ENCODE data around the gene PKP2. TPM values are rescaled to one million over a fixed set of nuclear protein-coding genes. Genes with fewer than 3 reads are reported as not detected.

PKP2 gene
- total RNA-seq, 3 donors from 2014 or later, result 28.5 to 39.2 (median 32.5) TPM

GRCh38 chr12:32824596-32824995, 72.0 kb downstream of the PKP2 start:
- Histone ChIP-seq H3K27ac (no peak overlapping the region), H3K4me3 (no peak overlapping the region), H3K9me3 (no peaks in the 10 kb centered on the region), H3K36me3 (no peaks in the 10 kb centered on the region), H3K27me3 (no peaks in the 10 kb centered on the region), H3K4me1 (no peaks in the 10 kb centered on the region)
- DNase-seq (ENCODE audit: low spot score in 2 of 2), result no peak
- TF ChIP-seq CTCF (IDR thresholded peaks at IDR 0.05) (no peak), POLR2AphosphoS5 (IDR thresholded peaks at IDR 0.05) (no peak), POLR2A (IDR thresholded peaks at IDR 0.05) (no peak)
- intact Hi-C loops (cut with DNase I; ENCODE audit: low total_unique reads), result no loop called here

GRCh38 chr12:32822344-32822743, 74.2 kb downstream of the PKP2 start:
- no peak for DNase-seq (ENCODE audit: low spot score in 2 of 2)
- Histone ChIP-seq H3K9me3 (no peaks in the 10 kb centered on the region), H3K4me3 (no peak overlapping the region), H3K4me1 (no peaks in the 10 kb centered on the region), H3K27me3 (no peaks in the 10 kb centered on the region), H3K27ac (peak overlapping the region; percentile 44 to 51), H3K36me3 (no peaks in the 10 kb centered on the region)
- no peak for TF ChIP-seq POLR2A (IDR thresholded peaks at IDR 0.05)
- TF ChIP-seq POLR2AphosphoS5 (IDR thresholded peaks at IDR 0.05), result no peak
- no peak for TF ChIP-seq CTCF (IDR thresholded peaks at IDR 0.05)
- intact Hi-C loops (cut with DNase I; ENCODE audit: low total_unique reads), result no loop called here

- no peaks in the 10 kb centered on the region for H3K27me3 ChIP-seq
- no peaks in the 10 kb centered on the region for H3K36me3 ChIP-seq
- TF ChIP-seq POLR2AphosphoS5 (IDR thresholded peaks at IDR 0.05), result no peak
- no peak for DNase-seq (ENCODE audit: low spot score in 2 of 2)
- intact Hi-C loops (cut with DNase I; ENCODE audit: low total_unique reads), result no loop called here
- H3K4me3 ChIP-seq, result no peak overlapping the region
- no peaks in the 10 kb centered on the region for H3K9me3 ChIP-seq
- peak overlapping the region; percentile 44 to 51 for H3K27ac ChIP-seq
- no peaks in the 10 kb centered on the region for H3K4me1 ChIP-seq
Observed at GRCh38 chr12:32821710-32822109, 74.9 kb downstream of the PKP2 start.

GRCh38 chr12:32821293-32821692, 75.3 kb downstream of the PKP2 start:
- no peaks in the 10 kb centered on the region for H3K36me3 ChIP-seq
- DNase-seq (ENCODE audit: low spot score in 2 of 2), result no peak
- H3K27me3 ChIP-seq, result no peaks in the 10 kb centered on the region
- H3K27ac ChIP-seq, result peak overlapping the region; percentile 44 to 51
- intact Hi-C loops (cut with DNase I; ENCODE audit: low total_unique reads), result no loop called here
- no peaks in the 10 kb centered on the region for H3K9me3 ChIP-seq
- H3K4me1 ChIP-seq, result no peaks in the 10 kb centered on the region
- TF ChIP-seq CTCF (IDR thresholded peaks at IDR 0.05) (no peak), POLR2A (IDR thresholded peaks at IDR 0.05) (no peak), POLR2AphosphoS5 (IDR thresholded peaks at IDR 0.05) (no peak)
- H3K4me3 ChIP-seq, result no peak overlapping the region

GRCh38 chr12:32820376-32820931, 76.1 kb downstream of the PKP2 start:
- no peak for DNase-seq (ENCODE audit: low spot score in 2 of 2)
- TF ChIP-seq POLR2AphosphoS5 (IDR thresholded peaks at IDR 0.05), result no peak
- TF ChIP-seq POLR2A (IDR thresholded peaks at IDR 0.05), result no peak
- TF ChIP-seq CTCF (IDR thresholded peaks at IDR 0.05), result no peak
- no peaks in the 10 kb centered on the region for H3K36me3 ChIP-seq
- no peaks in the 10 kb centered on the region for H3K4me1 ChIP-seq
- H3K27me3 ChIP-seq, result no peaks in the 10 kb centered on the region
- H3K9me3 ChIP-seq, result no peaks in the 10 kb centered on the region
- H3K4me3 ChIP-seq, result no peak overlapping the region
- intact Hi-C loops (cut with DNase I; ENCODE audit: low total_unique reads), result no loop called here
- no peak overlapping the region for H3K27ac ChIP-seq

GRCh38 chr12:32819424-32819823, 77.2 kb downstream of the PKP2 start:
- no peak for TF ChIP-seq POLR2A (IDR thresholded peaks at IDR 0.05)
- TF ChIP-seq CTCF (IDR thresholded peaks at IDR 0.05), result no peak
- no peak for TF ChIP-seq POLR2AphosphoS5 (IDR thresholded peaks at IDR 0.05)
- Histone ChIP-seq H3K27ac (no peak overlapping the region), H3K4me3 (no peak overlapping the region), H3K4me1 (no peaks in the 10 kb centered on the region), H3K27me3 (no peaks in the 10 kb centered on the region), H3K36me3 (no peaks in the 10 kb centered on the region), H3K9me3 (no peaks in the 10 kb centered on the region)
- DNase-seq (ENCODE audit: low spot score in 2 of 2), result no peak
- intact Hi-C loops (cut with DNase I; ENCODE audit: low total_unique reads), result no loop called here

All from breast epithelium (tissue), 4 donors.